Mucosa of rectum (tissue), 2 donors: ENCODE data around the gene NLN.
"Not testable (repeated sequence)": the region's sequence is repeated elsewhere in the genome, so short reads cannot be mapped to it uniquely, and the experiment has no call there.

Source experiments
- H3K27ac ChIP-seq, 2 donors: one replicate each; pipeline ENCODE4 v1.7.0; 2013; ENCODE audit warnings: inconsistent platforms in 2 of 2, low read depth in 2 of 2, low read length in 2 of 2
- H3K27me3 ChIP-seq, 2 donors: one replicate each; pipeline ENCODE4 v1.7.0; 2013; ENCODE audit warnings: low read length in 2 of 2; ENCODE audit not compliant: control insufficient read depth in 2 of 2, insufficient read depth in 2 of 2
- H3K36me3 ChIP-seq, 2 donors: one replicate each; pipeline ENCODE4 v1.7.0; 2013; ENCODE audit warnings: low read length in 2 of 2; ENCODE audit not compliant: control insufficient read depth in 2 of 2, insufficient read depth in 2 of 2
- H3K4me1 ChIP-seq, 2 donors: one replicate each; pipeline ENCODE4 v1.7.0; 2013; ENCODE audit warnings: low read length in 2 of 2, mild to moderate bottlenecking in 1 of 2; ENCODE audit not compliant: control insufficient read depth in 2 of 2, insufficient read depth in 2 of 2
- H3K4me3 ChIP-seq, 2 donors: one replicate each; pipeline ENCODE4 v1.7.0; 2013; ENCODE audit warnings: low read length in 2 of 2
- H3K9ac ChIP-seq, 2 donors: one replicate each; pipeline ENCODE4 v1.7.0; 2013; ENCODE audit warnings: low read length in 2 of 2, low read depth in 1 of 2, mild to moderate bottlenecking in 1 of 2
- H3K9me3 ChIP-seq, 2 donors: one replicate each; pipeline ENCODE4 v1.7.0; 2013; ENCODE audit warnings: low read length in 2 of 2; ENCODE audit not compliant: control insufficient read depth in 2 of 2
- donor health status: healthy.
- donor health status: Normal muscosa, but diverticular disease.

The NLN gene

DNA sequence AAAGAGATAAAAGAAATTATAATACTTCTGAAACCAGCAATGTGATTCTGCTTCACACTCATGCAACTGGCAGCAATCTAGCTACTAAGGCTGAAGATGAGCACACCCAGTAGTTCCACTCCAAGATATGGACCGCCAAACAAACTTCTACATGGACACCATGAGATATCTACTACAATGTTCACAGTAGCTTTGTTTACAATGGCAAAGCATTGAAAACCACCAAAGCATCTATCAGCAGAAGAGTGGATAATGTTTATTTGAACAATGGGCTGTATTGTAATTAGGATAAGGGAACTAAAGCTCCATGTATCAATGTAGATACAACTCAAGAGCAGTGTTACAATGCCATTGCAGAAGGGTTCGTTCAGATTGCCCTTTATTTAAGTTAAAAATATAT, 113.2 kb downstream of the NLN start:
- no peaks in the 10 kb centered on the region for H3K9me3 ChIP-seq
- H3K36me3 ChIP-seq = no peaks in the 10 kb centered on the region
- H3K4me1 ChIP-seq = peaks cover 0 to 3% of the 10 kb centered on the region in 2 donors
- no peak overlapping the region for H3K4me3 ChIP-seq
- H3K27me3 ChIP-seq = no peaks in the 10 kb centered on the region
- H3K9ac ChIP-seq = no peak overlapping the region
- H3K27ac ChIP-seq = no peak overlapping the region

DNA sequence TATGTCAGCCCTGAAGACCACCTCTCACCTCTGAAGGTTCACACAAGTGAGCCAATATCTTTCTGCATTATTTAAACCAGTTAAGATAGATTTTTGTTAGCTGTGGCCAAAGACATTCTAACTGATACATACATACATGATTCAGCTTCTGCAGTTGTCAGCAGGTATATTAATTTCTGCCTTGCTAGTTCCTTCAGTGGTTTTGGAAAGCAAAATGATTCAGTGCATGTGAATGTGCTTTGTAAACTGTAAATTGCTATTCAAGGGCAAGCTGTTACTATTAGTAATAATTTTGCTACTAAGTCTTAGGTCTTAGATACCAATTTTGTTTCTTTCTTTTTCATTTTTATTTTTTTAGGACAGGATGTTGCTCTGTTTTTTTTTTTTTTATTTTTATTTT, 115.1 kb downstream of the NLN start:
- Histone ChIP-seq H3K9me3 (no peaks in the 10 kb centered on the region), H3K27me3 (no peaks in the 10 kb centered on the region), H3K9ac (no peak overlapping the region), H3K27ac (no peak overlapping the region), H3K36me3 (no peaks in the 10 kb centered on the region), H3K4me1 (peaks cover 0 to 3% of the 10 kb centered on the region in 2 donors), H3K4me3 (no peak overlapping the region)

DNA sequence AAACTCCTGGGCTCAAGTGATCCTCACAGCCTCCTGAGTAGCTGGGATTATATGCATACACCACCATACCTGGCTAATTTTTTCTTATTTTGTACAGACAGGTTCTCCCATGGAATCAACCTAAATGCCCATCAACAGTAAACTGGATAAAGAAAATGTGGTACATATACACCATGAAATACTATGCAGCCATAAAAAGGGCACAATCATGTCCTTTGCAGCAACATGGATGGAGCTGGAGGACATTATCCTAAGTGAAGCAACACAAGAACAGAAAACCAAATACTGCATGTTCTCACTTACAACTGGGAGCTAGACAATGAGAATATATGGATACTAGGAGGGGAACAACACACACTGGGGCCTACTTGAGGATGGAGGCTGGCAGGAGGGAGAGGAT, 117.2 kb downstream of the NLN start:
- H3K27ac ChIP-seq, H3K4me1 ChIP-seq, H3K9me3 ChIP-seq, H3K9ac ChIP-seq, H3K36me3 ChIP-seq, H3K27me3 ChIP-seq, H3K4me3 ChIP-seq: not testable (repeated sequence)

DNA sequence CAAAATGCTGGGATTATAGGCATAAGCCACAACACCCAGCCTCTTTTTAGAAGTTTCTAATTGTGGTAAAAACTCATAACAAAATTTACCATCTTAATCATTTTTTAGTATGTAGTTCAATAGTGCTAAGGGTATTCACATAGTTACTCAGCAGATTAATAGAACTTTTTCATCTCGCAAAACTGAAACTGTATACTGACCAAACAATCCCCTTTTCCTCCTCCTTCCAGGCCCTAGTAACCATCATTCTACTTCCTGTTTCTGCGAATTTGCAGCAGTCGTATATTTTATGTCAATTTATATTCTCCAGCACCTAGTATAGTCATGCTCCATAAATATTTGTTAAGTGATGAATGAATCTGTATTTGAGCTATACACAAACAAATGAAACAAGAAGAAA, 118.1 kb downstream of the NLN start:
- Histone ChIP-seq H3K4me3 (no peak overlapping the region), H3K36me3 (no peaks in the 10 kb centered on the region), H3K9me3 (no peaks in the 10 kb centered on the region), H3K9ac (no peak overlapping the region), H3K27me3 (no peaks in the 10 kb centered on the region), H3K27ac (no peak overlapping the region), H3K4me1 (no peaks in the 10 kb centered on the region)

DNA sequence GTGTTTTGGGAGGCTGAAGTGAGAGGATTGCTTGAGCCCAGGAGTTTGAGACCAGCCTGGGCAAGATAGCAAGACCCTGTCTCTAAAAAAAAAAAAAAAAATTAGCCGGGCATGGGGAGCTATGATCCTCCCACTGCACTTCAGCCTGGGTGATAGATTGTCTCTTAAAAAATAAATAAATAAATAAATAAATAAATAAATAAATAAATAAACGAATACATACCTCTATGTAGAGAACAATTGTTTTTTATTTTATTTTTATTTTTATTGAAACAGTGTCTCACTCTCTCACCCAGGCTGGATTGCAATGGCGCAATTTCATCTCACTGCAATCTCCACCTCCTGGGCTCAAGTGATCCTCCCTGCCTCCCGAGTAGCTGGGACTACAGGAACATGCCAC, 122.8 kb downstream of the NLN start:
- H3K4me1 ChIP-seq, H3K27ac ChIP-seq, H3K9me3 ChIP-seq, H3K4me3 ChIP-seq, H3K27me3 ChIP-seq, H3K36me3 ChIP-seq, H3K9ac ChIP-seq: not testable (repeated sequence)

DNA sequence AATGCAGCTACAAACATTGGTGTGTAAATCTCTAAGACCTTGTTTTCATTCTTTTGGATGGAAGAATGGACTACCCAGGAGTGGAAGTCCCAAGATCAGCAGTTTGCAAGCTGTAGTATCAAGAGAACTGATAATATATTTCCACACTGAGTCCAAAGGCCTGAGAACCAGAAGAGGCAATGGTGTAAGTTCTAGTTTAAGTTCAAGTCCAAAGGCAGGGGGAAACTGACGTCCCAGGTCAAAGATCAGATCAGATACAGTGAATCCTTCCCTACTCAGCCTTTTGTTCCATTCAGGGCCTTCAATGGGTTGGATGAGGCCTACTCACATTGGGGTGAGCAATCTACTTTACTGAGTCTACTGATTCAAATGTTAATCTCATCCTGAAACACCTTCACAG, 124.1 kb downstream of the NLN start:
- Histone ChIP-seq H3K4me1 (no peaks in the 10 kb centered on the region), H3K27ac (no peak overlapping the region), H3K27me3 (no peaks in the 10 kb centered on the region), H3K4me3 (no peak overlapping the region), H3K9ac (no peak overlapping the region), H3K36me3 (no peaks in the 10 kb centered on the region), H3K9me3 (no peaks in the 10 kb centered on the region)

DNA sequence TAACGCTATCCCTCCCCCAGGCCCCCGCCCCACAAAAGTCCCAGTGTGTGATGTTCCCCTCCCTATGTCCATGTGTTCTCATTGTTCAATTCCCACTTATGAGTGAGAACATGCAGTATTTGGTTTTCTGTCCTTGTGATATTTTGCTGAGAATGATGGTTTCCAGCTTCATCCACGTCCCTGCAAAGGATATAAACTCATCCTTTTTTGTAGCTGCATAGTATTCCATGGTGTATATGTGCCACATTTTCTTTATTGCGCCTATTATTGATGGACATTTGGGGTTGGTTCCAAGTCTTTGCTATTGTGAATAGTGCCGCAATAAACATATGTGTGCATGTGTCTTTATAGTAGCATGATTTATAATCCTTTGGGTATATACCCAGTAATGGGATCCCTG, 125.0 kb downstream of the NLN start:
- not testable (repeated sequence) for H3K4me3 ChIP-seq, H3K4me1 ChIP-seq, H3K9ac ChIP-seq, H3K27ac ChIP-seq, H3K9me3 ChIP-seq, H3K36me3 ChIP-seq, H3K27me3 ChIP-seq

DNA sequence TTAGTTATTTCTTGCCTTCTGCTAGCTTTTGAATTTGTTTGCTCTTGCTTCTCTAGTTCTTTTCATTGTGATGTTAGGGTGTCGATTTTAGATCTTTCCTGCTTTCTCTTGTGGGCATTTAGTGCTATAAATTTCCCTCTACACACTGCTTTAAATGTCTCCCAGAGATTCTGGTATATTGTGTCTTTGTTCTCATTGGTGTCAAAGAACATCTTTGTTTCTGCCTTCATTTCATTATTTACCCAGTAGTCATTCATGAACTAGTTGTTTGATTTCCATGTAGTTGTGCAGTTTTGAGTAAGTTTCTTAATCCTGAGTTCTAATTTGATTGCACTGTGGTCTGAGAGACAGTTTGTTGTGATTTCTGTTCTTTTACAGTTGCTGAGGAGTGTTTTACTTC, 127.9 kb downstream of the NLN start:
- not testable (repeated sequence) for H3K36me3 ChIP-seq, H3K9ac ChIP-seq, H3K4me3 ChIP-seq, H3K27ac ChIP-seq, H3K9me3 ChIP-seq, H3K4me1 ChIP-seq, H3K27me3 ChIP-seq

DNA sequence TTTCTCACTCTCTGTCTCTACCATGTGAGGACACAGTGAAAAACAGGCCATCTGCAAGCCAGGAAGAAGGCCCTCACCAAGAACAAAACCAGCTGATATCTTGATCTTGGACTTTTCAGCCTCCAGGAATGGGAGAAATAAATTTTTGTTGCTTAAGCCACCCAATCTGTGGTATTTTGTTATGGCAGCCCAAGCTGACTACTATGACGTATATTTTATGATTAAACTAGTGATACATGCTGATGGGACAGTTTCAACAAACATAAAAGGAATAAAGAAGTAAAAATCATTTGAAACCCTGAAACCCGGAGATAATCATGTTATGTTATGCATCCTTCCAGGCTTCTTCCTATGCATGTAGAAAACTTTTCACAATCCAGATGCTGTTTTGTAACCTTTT, 132.9 kb downstream of the NLN start:
- H3K9ac ChIP-seq = no peak overlapping the region

DNA sequence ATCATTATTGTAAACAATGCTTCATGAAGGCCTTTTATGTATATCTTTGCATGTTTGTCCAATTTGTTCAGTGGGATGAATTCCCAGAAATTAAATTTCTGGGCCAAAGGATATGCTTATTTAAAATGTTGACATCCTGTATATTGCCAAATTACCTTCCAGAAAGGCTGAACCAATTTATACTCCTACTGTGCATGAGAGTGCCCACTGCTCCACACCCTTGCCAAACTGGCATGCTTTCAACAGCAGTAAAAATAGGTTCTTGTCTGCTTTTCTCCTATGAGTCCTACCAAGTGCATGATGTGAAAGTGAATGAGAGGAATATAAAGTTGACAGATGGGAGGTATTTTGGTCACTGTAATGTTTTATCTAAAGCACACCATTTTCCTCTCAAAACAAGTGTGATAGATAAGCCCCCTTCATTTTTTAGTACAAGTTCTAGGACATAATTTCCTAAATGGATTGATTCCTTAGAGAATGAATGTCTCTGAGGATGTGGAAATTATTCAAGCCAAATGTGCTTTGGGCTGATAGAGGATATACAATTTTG, 133.8 kb downstream of the NLN start:
- Histone ChIP-seq H3K36me3 (no peaks in the 10 kb centered on the region), H3K27me3 (peaks cover 11 to 26% of the 10 kb centered on the region in 2 donors)

More for the DNA sequence above, 132.9 kb downstream of the NLN start:
- Histone ChIP-seq H3K27ac (no peak overlapping the region), H3K4me3 (no peak overlapping the region), H3K9me3 (no peaks in the 10 kb centered on the region), H3K36me3 (no peaks in the 10 kb centered on the region), H3K27me3 (peaks cover 11 to 21% of the 10 kb centered on the region in 2 donors), H3K4me1 (no peaks in the 10 kb centered on the region)

DNA sequence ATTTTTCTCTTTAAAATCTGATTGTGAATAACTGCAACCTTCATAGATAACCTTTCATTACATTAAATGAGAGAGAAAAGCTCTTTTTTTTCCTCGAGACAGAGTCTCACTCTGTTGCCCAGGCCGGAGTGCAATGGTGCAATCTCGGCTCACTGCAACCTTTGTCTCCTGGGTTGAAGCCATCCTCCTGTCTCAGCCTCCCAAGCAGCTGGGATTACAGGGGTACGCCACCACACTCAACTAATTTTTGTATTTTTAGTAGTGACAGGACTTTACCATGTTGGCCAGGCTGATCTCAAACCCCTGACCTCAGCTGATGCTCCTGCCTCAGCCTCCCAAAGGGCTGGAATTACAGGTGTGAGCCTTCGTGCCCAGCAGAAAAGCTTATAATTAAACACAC, 134.5 kb downstream of the NLN start:
- Histone ChIP-seq H3K9ac (no peak overlapping the region), H3K4me1 (no peaks in the 10 kb centered on the region), H3K4me3 (no peak overlapping the region), H3K27me3 (peaks cover 11 to 26% of the 10 kb centered on the region in 2 donors), H3K36me3 (no peaks in the 10 kb centered on the region), H3K27ac (no peak overlapping the region), H3K9me3 (no peaks in the 10 kb centered on the region)

More for the DNA sequence above, 133.8 kb downstream of the NLN start:
- Histone ChIP-seq H3K4me3 (no peak overlapping the region), H3K27ac (no peak overlapping the region), H3K9ac (no peak overlapping the region), H3K9me3 (no peaks in the 10 kb centered on the region), H3K4me1 (no peaks in the 10 kb centered on the region)
